ENCODE results near the gene POPDC3.

POPDC3 gene

DNA sequence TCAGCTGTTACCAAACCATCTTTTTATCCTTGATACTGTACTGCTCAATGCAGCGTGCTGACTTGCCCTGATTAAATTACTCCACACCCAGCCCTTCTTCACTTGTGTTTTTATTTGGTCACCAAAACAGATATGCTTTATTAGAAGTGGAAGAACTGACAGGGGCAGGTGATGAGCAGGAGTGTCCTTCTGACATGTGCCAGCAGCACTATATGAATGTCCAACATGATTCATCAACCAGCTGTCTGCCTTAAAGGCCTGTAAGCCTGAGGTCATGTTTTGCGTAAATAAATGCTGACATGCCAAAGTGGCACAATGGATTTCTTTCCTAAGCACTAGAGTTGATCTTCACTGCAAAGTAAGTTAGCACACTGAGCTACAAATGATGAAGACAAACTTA, 15.4 kb downstream of the POPDC3 start:
- in situ Hi-C loops (cut with HindIII; ENCODE audit: low sequenced_read_pairs) = no loop called here
- TF ChIP-seq, protein P1, sequence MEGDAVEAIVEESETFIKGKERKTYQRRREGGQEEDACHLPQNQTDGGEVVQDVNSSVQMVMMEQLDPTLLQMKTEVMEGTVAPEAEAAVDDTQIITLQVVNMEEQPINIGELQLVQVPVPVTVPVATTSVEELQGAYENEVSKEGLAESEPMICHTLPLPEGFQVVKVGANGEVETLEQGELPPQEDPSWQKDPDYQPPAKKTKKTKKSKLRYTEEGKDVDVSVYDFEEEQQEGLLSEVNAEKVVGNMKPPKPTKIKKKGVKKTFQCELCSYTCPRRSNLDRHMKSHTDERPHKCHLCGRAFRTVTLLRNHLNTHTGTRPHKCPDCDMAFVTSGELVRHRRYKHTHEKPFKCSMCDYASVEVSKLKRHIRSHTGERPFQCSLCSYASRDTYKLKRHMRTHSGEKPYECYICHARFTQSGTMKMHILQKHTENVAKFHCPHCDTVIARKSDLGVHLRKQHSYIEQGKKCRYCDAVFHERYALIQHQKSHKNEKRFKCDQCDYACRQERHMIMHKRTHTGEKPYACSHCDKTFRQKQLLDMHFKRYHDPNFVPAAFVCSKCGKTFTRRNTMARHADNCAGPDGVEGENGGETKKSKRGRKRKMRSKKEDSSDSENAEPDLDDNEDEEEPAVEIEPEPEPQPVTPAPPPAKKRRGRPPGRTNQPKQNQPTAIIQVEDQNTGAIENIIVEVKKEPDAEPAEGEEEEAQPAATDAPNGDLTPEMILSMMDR (IDR thresholded peaks at IDR 0.05; ENCODE audit: low read depth, low read length, missing control alignments) = no peak
- DNase-seq (ENCODE audit: low read depth) = no peak
- H3K4me3 ChIP-seq (ENCODE audit: low read depth, low read length) = no peak overlapping the region

DNA sequence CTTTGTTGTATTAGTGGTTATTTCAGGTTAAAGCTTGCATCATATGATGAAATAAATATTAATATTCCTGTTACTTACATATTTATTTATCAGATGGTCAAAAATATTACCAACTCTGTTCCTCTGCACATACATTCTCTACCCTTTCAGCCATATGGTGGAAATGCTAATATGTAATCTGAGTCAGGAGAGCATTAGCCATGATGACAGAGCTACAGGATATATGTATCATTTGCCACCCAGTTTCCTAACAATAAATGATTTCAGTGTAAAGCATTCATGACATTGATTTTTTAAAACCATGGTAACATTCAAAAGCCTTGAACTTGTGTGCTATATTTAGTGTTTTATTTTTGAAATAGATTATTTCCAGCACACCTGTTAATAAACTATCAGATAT, 16.6 kb downstream of the POPDC3 start:
- no peak overlapping the region for H3K4me3 ChIP-seq (ENCODE audit: low read depth, low read length)
- TF ChIP-seq, protein P1 (IDR thresholded peaks at IDR 0.05; ENCODE audit: low read depth, low read length, missing control alignments) = no peak
- no peak for DNase-seq (ENCODE audit: low read depth)
- in situ Hi-C loops (cut with HindIII; ENCODE audit: low sequenced_read_pairs) = no loop called here

DNA sequence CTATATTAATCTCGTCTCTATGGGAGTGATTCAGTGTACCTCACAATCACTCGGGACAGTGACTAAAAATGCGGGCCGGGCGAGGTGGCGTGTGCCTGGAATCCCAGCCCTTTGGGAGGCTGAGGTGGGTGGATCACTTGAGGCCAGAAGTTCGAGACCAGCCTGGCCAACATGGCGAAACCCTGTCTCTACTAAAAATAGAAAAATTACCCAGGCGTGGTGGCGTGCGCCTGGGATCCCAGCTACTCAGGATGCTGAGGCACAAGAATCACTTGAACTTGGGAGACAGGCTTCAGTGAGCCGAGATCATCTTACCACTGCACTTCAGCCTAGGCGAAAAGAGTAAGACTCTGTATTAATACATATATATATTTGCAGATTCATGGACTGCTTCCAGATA, 17.4 kb downstream of the POPDC3 start:
- in situ Hi-C loops (cut with HindIII; ENCODE audit: low sequenced_read_pairs) = no loop called here
- TF ChIP-seq, protein P1 (IDR thresholded peaks at IDR 0.05; ENCODE audit: low read depth, low read length, missing control alignments) = no peak
- no peak overlapping the region for H3K4me3 ChIP-seq (ENCODE audit: low read depth, low read length)
- DNase-seq (ENCODE audit: low read depth) = no peak

DNA sequence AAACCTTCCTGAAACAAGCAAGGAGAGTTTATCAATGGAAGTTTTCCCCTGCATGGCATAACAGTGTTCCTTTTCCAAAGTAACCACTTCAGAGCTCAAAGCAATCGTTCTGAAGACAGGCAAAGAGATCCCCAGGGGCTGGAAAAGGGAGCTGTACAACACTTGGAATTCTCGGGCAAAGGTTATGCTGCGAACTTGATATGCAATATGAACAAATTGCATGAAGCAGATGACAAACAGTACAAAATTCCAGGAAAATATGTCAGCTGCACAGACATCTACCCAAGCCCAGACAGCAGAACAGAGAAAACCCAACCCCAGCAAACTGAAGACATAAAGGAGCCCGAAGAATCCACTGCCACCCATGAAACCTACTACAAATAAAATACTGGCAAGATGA, 18.4 kb downstream of the POPDC3 start:
- H3K4me3 ChIP-seq (ENCODE audit: low read depth, low read length) = no peak overlapping the region
- TF ChIP-seq, protein P1 (IDR thresholded peaks at IDR 0.05; ENCODE audit: low read depth, low read length, missing control alignments) = no peak
- in situ Hi-C loops (cut with HindIII; ENCODE audit: low sequenced_read_pairs) = no loop called here
- DNase-seq (ENCODE audit: low read depth) = no peak

DNA sequence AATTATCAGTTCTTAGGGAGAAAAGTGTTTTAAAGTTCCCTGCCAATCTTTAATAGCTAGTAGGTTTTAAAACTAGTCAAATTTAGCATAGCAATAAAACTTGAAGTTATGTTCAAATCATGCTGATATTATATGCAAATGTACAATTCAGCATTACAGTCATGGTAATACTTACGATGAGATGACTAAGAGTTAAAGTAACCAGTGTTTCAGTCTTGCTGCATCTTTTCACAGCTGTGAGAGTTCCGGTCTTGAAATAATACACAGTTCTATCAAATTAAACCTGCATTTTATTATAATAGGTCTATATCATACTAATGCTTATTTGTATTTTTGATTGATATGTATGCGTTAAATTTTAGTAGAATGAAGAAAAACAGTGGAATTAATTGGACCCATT, 26.1 kb downstream of the POPDC3 start:
- no peak for DNase-seq (ENCODE audit: low read depth)
- H3K4me3 ChIP-seq (ENCODE audit: low read depth, low read length) = no peak overlapping the region
- in situ Hi-C loops (cut with HindIII; ENCODE audit: low sequenced_read_pairs) = no loop called here
- TF ChIP-seq, protein P1 (IDR thresholded peaks at IDR 0.05; ENCODE audit: low read depth, low read length, missing control alignments) = no peak

DNA sequence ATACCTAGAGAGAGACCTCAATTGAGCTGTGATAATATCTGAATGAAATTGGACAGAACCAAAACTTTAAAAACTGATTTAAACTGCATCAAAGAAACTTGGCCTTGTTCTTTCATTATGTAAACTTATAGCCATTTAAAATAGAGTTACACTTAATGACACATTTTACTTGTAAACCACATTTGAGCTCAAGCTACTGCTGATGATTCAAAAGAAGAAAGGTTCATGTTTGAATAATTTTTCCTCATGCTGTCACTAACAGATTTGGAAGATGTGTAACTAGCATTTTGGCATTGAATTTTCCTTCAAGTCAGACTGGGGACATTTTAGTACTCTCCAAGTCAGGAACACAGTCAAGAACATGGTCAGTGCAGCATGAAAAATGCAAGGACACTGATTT, 26.9 kb downstream of the POPDC3 start:
- TF ChIP-seq, protein P1 (IDR thresholded peaks at IDR 0.05; ENCODE audit: low read depth, low read length, missing control alignments) = no peak
- no peak for DNase-seq (ENCODE audit: low read depth)
- H3K4me3 ChIP-seq (ENCODE audit: low read depth, low read length) = no peak overlapping the region
- in situ Hi-C loops (cut with HindIII; ENCODE audit: low sequenced_read_pairs) = no loop called here

DNA sequence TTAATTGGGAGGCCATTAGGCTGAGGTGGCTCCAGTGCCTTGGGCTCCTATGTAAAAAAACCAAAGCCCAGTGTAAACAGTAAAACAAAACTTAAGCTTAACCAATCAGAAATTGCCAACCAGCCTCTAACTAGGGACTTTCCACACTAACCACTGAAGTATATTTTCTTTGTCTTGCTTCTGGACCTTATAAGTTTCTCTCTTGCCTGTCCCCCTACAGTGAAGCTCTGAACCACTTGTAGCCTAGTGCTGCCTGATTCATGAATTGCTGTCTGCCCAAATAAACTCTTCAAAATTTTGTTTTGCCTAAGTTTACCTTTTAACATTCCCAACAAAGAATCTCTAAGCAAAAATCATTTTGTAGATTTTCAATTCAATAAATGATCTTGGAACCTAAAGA, 28.2 kb downstream of the POPDC3 start:
- TF ChIP-seq, protein P1 (IDR thresholded peaks at IDR 0.05; ENCODE audit: low read depth, low read length, missing control alignments) = no peak
- no peak overlapping the region for H3K4me3 ChIP-seq (ENCODE audit: low read depth, low read length)
- no peak for DNase-seq (ENCODE audit: low read depth)
- in situ Hi-C loops (cut with HindIII; ENCODE audit: low sequenced_read_pairs) = no loop called here

Data from astrocyte of the cerebellum (primary cell).